NCI-H2227 treated with DMSO at 0.1 percent for 48 hours (cell line): ENCODE measurements around the gene MRPS6.

Source experiments
- DNase-seq: peaks from one replicate; lab custom pipeline; 2025; lab: John Stamatoyannopoulos, UW

MRPS6 gene

DNA sequence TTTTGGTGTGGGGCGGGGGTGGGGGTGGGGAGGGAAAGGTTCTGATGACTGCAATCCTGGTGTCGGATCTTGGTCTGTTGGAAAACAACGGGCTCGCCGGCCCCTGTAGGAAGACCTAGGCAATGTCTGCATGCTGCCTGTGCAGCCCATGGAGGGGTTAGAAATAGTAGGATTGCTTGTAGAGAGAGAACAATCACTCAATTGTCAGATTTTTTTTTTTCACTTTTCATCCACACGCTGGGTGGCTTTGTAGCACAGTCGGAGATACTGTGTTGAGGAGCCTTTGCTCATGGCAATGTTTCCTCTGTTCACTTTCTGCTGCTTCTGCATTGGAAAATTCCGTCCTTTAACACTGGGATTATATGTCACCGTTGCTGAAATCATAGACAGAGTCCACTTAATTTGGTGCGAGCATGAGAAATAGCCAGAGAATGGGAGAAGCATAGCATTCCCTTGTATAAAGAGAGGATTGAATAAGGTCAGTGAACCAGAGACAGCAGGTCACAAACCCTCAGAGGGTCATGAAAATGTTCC is 107.5 kb downstream of the MRPS6 start:
- DNase-seq, result no peak

DNA sequence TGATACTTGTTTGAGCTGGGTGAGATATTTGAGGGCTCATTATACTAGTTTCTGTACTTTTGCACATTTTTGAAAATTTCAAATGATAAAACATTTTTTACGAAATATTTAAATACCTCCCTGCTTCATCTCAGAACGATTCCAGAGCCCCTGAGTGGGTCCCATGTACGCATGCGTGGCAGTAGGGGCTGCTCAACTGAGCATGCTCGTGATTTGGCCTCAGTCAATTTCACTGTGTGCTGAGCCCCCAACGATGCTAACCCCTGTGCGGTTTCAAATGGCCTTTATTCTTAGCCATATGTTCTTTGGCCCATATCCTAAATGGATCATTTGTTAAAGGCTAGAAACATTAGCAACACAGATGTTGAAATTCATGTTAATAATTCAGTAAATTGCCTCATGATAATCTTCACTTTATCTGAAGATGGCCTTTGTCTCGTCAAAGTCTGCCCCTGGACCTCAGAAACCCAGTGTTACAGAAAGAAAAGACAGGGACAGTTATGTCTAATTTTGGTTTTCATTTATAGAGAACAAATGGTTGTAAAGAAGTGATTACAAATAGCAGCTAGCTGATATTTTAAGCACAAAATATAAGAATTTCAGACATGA is 108.2 kb downstream of the MRPS6 start:
- DNase-seq, result no peak

DNA sequence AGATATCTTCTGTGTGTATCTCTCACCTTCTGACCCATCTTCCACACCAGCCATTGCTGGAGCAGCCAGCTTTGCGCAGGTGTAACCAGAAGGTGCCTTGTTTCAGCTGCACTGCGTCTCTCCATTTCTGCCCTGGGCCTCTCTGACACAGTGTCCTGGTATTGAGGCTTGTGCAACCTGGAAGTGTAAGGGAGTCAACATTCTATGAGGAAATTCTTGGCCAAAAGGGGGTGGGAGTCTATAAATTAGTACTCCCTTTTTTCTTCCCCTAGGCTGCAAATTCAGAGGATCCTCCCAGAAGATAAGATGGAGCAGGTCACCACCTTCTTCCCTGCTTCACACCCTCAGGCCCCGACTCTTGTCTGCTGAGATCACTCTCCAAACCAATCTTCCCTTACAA is 109.1 kb downstream of the MRPS6 start:
- DNase-seq, result no peak

DNA sequence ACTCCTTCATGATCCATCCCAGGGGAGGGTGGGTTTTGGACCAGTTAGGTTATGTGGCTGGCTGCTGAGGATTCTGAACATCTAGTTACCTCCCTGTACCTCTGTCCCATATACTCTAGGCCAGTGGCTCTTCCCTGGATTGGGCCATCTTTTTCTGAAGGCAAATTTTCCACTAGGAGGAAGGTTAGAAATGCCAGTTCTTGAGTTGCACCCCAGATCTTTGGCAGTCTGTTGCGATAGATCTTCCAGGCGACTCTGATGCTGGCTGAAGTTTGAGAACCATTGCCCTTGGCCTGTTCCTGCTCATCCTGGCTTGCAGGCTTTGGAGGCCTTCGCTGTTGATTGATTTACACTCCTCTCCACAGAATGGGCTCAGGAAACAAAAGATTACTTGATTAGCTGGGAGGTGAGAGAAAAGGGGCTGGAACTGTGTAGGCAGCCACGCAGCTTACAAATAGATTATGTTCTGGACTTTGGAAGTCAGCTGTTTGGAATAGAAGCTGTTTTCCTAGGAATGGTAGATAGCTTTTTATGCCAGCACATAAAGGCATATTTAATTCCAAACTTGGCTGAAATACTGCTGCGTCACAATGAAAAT is 110.1 kb downstream of the MRPS6 start:
- no peak for DNase-seq

DNA sequence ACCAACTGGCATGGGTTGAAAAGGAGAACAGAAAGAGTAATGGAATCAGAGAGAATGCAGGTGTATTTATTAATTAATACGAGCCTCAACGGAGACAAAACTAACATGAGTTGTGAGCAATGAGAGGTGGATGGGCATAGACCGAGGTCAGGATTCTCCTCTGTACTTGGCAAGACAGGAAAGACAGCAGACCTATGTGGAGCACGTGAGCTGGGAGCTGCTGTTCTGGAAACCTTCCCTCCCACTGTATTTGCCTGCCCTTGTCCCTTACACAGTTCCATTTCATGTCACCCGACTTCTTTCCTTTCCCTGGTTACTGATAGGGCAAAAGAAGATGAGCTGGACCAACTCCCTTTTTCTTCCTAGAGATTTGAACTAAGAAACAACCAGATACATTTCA is 110.9 kb downstream of the MRPS6 start:
- no peak for DNase-seq

DNA sequence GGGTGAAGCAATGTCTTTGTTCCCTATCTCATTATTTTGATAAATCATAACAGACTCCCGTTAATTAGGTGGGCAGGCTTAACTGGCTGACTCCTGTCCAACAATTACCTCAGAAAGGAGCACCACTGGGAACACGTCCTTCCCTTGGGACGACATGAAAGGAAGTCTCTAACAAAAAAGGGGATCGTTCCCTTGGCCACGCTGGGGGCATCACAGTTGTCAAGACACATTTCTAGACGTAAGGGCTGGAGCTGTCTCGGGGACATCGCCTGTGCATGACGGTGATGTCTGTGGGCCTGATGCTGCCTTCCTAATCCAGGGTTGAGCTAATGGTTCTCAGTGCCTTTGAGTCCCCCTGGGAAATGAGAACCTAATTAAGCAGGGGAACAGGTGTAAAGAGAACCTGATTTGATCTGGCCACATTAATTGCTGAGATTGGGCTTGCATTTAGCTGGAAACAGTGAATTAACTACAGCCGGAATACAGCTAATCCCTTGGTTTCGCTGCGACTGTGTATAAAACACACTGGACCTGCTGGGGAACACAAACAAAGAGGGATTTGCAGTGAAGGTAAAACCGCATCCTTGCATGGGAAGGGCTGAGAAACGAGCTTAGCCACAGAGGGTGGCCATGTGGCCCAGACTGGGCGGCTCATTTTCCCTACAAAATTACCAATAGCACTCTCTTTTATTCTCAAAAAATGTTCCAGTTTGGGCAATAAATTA is 111.8 kb downstream of the MRPS6 start:
- DNase-seq, result no peak

DNA sequence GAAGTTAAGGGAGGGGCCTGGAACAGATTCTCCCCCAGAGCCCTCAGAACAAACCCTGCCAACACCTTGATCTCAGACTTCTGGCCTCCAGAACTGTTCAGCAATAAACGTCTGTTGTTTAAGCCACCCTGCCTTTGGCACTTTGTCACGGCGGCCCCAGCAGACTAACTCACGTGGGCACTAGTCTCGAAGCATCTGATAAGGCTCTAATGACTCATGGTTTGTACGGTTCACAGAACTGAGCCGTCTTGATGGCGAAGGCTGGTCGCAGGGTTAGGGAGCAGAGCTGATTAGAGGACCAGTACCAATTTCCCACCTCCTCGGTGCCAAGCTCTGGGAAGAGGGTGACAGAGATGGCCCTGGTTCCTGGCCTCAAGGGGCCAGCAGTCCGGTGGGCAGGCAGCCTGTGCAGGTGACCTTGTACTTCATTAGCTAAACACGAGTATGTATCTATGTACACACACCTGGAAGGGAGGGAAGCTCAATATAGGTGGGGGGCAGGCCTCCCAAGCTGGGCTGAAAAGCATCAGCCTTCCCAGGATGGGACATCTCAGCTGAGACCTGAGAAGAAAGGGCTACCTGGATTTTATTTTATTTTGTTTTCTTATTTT is 112.8 kb downstream of the MRPS6 start:
- no peak for DNase-seq

DNA sequence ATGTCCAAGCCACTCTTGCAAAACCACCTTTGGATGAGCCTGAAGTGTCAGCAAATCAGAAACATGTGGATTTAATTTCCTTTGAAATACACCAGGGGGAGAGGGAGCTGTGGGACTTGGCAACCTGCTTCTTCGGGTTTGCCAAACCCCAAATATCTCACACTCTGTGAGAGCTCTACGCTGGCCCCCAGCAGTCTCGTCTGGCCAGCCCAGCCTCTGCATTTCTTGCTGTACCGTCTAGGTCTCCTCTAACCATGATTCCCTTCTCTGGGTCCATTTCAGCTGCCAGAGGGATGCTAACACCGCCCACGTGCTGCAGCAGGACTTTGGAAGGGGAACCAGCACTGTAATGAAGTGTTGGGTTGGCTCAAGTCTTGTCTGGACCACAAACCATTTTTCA is 114.6 kb downstream of the MRPS6 start:
- DNase-seq, result no peak

DNA sequence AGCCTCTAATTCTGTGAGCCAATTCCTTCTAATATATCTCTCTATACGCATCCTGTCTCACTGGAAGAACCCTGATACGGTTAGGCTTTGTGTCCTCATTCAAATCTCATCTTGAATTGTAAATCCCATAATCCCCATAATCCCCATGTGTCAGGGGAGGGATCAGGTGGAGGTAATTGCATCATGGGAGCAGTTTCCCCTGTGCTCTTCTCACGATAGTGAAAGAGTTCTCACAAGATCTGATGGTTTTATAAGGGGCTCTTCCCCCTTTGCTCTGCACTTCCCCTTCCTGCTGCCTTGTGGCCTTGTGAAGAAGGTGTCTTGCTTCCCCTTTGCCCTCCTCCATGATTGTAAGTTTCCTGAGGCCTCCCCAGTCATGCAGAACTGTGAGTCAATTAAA is 116.1 kb downstream of the MRPS6 start:
- DNase-seq, result no peak

DNA sequence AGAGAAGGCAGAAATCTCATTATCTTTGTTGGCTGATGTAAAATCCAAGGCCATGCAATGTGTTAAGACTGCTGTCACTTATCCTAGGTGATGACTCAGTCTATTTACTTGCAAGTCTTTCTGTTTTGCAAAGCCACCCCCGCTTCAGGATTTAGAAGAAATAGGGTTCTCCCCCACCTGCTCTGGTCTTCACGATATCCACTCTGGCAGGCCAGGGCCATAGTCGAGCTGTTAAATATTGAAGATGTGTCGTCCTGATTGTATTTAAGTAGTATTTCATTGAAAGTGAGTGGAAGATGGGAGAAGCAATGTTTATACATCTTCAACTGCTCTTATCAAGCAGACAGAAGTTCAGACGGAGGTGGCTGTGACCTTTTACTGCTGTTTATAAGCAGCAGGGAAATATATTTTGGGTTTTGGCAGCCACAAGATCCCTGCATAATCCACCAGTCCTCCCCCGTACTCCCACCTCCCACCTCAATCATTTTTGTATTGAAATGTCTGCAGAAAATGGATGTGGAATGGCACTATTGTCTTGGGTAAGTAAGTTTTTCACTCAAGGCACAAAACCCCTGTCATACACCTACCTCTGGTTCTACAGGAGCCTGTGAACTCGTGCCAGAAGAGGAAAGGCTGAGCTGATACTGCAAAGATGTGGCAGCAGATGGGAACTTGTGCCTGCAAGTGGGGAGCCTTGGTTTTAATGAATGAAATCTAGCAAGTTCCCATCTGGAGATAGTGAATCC is 117.4 kb downstream of the MRPS6 start:
- no peak for DNase-seq

DNA sequence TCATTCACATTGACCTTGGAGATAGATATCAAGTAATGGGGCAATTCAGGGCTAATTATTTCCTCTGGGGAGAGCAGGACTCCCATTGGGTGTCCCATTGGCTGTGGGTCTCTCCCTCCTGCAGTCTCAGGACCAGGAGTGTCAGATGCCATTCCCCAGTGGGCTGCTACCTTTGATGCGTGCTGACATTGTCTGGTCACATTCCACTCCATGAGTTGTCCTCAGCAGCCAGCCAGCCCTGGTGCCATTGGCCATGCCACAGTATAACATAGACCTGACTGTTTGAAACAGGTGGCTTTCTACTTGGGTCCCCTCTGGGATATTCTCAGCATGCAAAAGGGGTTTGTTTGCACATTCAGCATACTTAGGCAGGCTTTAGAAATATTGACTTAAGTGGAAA is 118.5 kb downstream of the MRPS6 start:
- DNase-seq, result no peak
